GM13976 (cell line): ENCODE measurements around the gene SGCE.

Experiments
- DNase-seq: peaks from one replicate; pipeline ENCODE4 v3.0.0; 2012; ENCODE audit warnings: low spot score
- CTCF ChIP-seq: IDR thresholded peaks from 2 replicates; pipeline ENCODE4 v1.5.1; 2012; ENCODE audit warnings: borderline replicate concordance, mild to moderate bottlenecking; ENCODE audit not compliant: insufficient read depth; ENCODE audit errors: extremely low read depth, missing control alignments, control extremely low read depth
- in situ Hi-C: fragments of 300-500 bp; cut with MboI; formaldehyde crosslinking; loops from one replicate; pipeline ENCODE4 v1.12.0; 2022; ENCODE audit warnings: low sequenced_read_pairs, mixed read lengths, inconsistent platforms; ENCODE audit not compliant: unreplicated experiment

The SGCE gene

GRCh38 chr7:94697035-94697974 is 41.4 kb upstream of the SGCE start:
- in situ Hi-C loops, result no loop called here
- no peak for DNase-seq
- TF ChIP-seq CTCF, result no peak

- no peak for TF ChIP-seq CTCF
- in situ Hi-C loops, result no loop called here
These were observed 31.9 kb upstream of the SGCE start for GRCh38 chr7:94687810-94688209.

GRCh38 chr7:94687076-94687475 is 31.1 kb upstream of the SGCE start:
- in situ Hi-C loops, result no loop called here
- TF ChIP-seq CTCF, result no peak
- no peak for DNase-seq

More at GRCh38 chr7:94687810-94688209, 31.9 kb upstream of the SGCE start:
- DNase-seq, result no peak

GRCh38 chr7:94683066-94683465 is 27.1 kb upstream of the SGCE start:
- no peak for DNase-seq
- TF ChIP-seq CTCF, result no peak
- in situ Hi-C loops, result no loop called here

- no peak for TF ChIP-seq CTCF
- DNase-seq, result no peak
- in situ Hi-C loops, result no loop called here
These were observed 23.4 kb upstream of the SGCE start for GRCh38 chr7:94679358-94679757.

- no peak for DNase-seq
These were observed 20.5 kb upstream of the SGCE start for GRCh38 chr7:94676431-94676830.

More at GRCh38 chr7:94676431-94676830, 20.5 kb upstream of the SGCE start:
- in situ Hi-C loops, result no loop called here
- no peak for TF ChIP-seq CTCF
